AG10803 (cell line): Measurements from ENCODE around the gene NSD1.
A peak's percentile ranks its signal among the peaks of the same experiment; 100 is the strongest.

Experiments used
- DNase-seq: peaks from one replicate; pipeline ENCODE4 v3.0.0; 2010; ENCODE audit warnings: low read depth
- H3K4me3 ChIP-seq: 2 replicates; pipeline ENCODE4 v1.5.1; 2011; ENCODE audit warnings: mild to moderate bottlenecking, low read length, control low read depth
- TF ChIP-seq, protein P1 (sequence below): conservative IDR thresholded peaks from 2 replicates; pipeline ENCODE4 v1.5.1; 2011; ENCODE audit warnings: mild to moderate bottlenecking, low read length, control low read depth, inconsistent platforms

Gene NSD1

GRCh38 chr5:177222269-177222668, 88.7 kb downstream of the NSD1 start:
- no peak for DNase-seq
- H3K4me3 ChIP-seq, result no peak overlapping the region
- TF ChIP-seq, protein P1, sequence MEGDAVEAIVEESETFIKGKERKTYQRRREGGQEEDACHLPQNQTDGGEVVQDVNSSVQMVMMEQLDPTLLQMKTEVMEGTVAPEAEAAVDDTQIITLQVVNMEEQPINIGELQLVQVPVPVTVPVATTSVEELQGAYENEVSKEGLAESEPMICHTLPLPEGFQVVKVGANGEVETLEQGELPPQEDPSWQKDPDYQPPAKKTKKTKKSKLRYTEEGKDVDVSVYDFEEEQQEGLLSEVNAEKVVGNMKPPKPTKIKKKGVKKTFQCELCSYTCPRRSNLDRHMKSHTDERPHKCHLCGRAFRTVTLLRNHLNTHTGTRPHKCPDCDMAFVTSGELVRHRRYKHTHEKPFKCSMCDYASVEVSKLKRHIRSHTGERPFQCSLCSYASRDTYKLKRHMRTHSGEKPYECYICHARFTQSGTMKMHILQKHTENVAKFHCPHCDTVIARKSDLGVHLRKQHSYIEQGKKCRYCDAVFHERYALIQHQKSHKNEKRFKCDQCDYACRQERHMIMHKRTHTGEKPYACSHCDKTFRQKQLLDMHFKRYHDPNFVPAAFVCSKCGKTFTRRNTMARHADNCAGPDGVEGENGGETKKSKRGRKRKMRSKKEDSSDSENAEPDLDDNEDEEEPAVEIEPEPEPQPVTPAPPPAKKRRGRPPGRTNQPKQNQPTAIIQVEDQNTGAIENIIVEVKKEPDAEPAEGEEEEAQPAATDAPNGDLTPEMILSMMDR, result no peak

- DNase-seq, result no peak
- TF ChIP-seq, protein P1, result no peak
Measured at GRCh38 chr5:177225798-177226197, 92.2 kb downstream of the NSD1 start.

DNA sequence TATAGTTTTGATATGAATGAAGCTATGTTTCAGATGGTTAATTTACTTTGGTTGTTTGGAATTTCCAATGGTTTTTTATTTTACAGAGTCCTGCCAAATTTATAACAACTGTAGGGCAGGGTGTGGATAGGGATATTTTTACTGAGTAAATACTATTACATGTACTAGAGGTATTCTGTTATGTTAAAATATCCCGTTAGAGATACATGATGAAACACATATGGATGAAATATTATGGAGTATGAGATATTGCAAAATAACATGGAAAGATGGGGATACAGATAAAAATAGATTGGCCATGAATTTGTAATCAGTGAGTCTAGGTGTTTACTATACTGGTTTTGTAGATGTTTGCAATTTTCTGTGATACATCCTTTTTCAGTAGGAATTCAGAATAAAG, 93.3 kb downstream of the NSD1 start:
- peak; percentile 8 for DNase-seq
- TF ChIP-seq, protein P1, result no peak
- no peak overlapping the region for H3K4me3 ChIP-seq

More at GRCh38 chr5:177225798-177226197, 92.2 kb downstream of the NSD1 start:
- no peak overlapping the region for H3K4me3 ChIP-seq

- no peak for DNase-seq
- H3K4me3 ChIP-seq, result no peak overlapping the region
- TF ChIP-seq, protein P1, result no peak
Measured at GRCh38 chr5:177228751-177229150, 95.2 kb downstream of the NSD1 start.

GRCh38 chr5:177230660-177231059, 97.1 kb downstream of the NSD1 start:
- TF ChIP-seq, protein P1, result no peak
- H3K4me3 ChIP-seq, result no peak overlapping the region
- no peak for DNase-seq

DNA sequence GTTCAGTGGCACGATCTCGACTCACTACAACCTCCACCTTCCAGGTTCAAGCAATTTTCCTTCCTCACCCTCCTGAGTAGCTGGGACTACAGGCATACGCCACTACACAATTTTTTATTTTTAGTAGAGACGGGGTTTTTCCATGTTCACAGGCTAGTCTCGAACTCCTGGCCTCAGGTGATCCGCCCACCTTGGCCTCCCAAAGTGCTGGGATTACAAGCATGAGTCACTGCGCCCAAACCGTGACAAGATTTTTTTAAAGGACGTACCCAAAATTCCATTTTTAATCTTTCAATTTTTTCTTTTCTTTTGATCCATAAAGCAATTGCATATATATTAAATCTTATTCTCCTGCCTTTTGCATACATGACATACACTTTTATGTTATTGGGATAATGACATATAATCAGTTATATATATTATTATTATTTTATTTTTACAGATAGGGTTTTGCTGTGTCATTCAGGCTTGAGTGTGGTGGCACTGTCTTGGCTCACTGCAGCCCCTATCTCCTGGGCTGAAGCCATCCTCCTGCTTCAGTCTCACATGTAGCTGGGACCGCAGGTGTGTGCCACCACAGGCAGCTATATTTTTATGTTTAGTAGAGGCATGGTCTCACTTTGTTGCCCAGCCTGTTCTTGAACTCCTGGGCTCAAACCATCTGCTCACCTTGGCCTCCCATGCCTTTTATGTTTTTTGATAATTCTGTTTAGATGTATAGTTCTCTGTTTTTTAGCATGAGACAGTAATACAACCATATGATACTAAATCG, 98.1 kb downstream of the NSD1 start:
- TF ChIP-seq, protein P1, result no peak
- DNase-seq, result no peak

GRCh38 chr5:177232358-177232757, 98.8 kb downstream of the NSD1 start:
- no peak for DNase-seq
- TF ChIP-seq, protein P1, result no peak

More for the DNA sequence above, 98.1 kb downstream of the NSD1 start:
- H3K4me3 ChIP-seq, result no peak overlapping the region

More at GRCh38 chr5:177232358-177232757, 98.8 kb downstream of the NSD1 start:
- H3K4me3 ChIP-seq, result no peak overlapping the region
